Neural progenitor cell (in vitro differentiated cells): ENCODE results near the gene OR13C2. TPM values are rescaled to one million over a fixed set of nuclear protein-coding genes. Genes with fewer than 3 reads are reported as not detected.
"Not testable (repeated sequence)": the region's sequence is repeated elsewhere in the genome, so short reads cannot be mapped to it uniquely, and the experiment has no call there.

Experiments used
- DNase-seq: peaks from one replicate; pipeline ENCODE4 v3.0.0-alpha.2; 2016; ENCODE audit warnings: low spot score
- H2AFZ ChIP-seq: fragments of 200-600 bp; sonication (generic); replicated peaks from 2 replicates; pipeline ENCODE4 v1.6.1; 2016; ENCODE audit warnings: antibody characterized with exemption
- H3F3A ChIP-seq: fragments of 200-600 bp; sonication (generic); 2 replicates; pipeline ENCODE4 v1.6.1; 2016; ENCODE audit warnings: antibody characterized with exemption, low read depth
- H3K27ac ChIP-seq: fragments of 200-600 bp; sonication (generic); 2 replicates; pipeline ENCODE4 v1.5.1; 2016; ENCODE audit warnings: mild to moderate bottlenecking
- H3K27me3 ChIP-seq: fragments of 200-600 bp; sonication (generic); 2 replicates; pipeline ENCODE4 v1.6.1; 2016; ENCODE audit warnings: mild to moderate bottlenecking, moderate library complexity
- H3K36me3 ChIP-seq: fragments of 200-600 bp; sonication (generic); 2 replicates; pipeline ENCODE4 v1.5.1; 2016
- H3K4me1 ChIP-seq: fragments of 200-600 bp; sonication (generic); 2 replicates; pipeline ENCODE4 v1.6.1; 2016; ENCODE audit warnings: mixed run types
- H3K4me2 ChIP-seq: fragments of 200-600 bp; sonication (generic); 2 replicates; pipeline ENCODE4 v1.6.1; 2016
- H3K4me3 ChIP-seq: fragments of 200-600 bp; sonication (generic); 2 replicates; pipeline ENCODE4 v1.5.1; 2016
- H3K79me2 ChIP-seq: fragments of 200-600 bp; sonication (generic); 2 replicates; pipeline ENCODE4 v1.6.1; 2016; ENCODE audit warnings: low read depth
- H3K9ac ChIP-seq: fragments of 200-600 bp; sonication (generic); 2 replicates; pipeline ENCODE4 v1.6.1; 2016
- H3K9me3 ChIP-seq: fragments of 200-600 bp; sonication (generic); 2 replicates; pipeline ENCODE4 v1.5.1; 2016; ENCODE audit warnings: low read depth
- H4K20me1 ChIP-seq: fragments of 200-600 bp; sonication (generic); 2 replicates; pipeline ENCODE4 v1.6.1; 2016; ENCODE audit warnings: low read depth
- H3K27ac Mint-ChIP-seq: 3 replicates; pipeline ENCODE4 v1.8.0; 2021; ENCODE audit warnings: mixed read lengths
- H3K27me3 Mint-ChIP-seq: 2 replicates; pipeline ENCODE4 v1.8.0; 2022; ENCODE audit warnings: low read depth, mild to moderate bottlenecking, inconsistent platforms, moderate library complexity, mixed read lengths; ENCODE audit not compliant: insufficient read depth
- H3K36me3 Mint-ChIP-seq: 3 replicates; pipeline ENCODE4 v1.8.0; 2021; ENCODE audit warnings: mixed read lengths
- H3K4me1 Mint-ChIP-seq: 3 replicates; pipeline ENCODE4 v1.8.0; 2021; ENCODE audit warnings: mixed read lengths
- H3K4me3 Mint-ChIP-seq: 3 replicates; pipeline ENCODE4 v1.8.0; 2021; ENCODE audit warnings: mild to moderate bottlenecking, moderate library complexity, mixed read lengths
- H3K9me3 Mint-ChIP-seq: 3 replicates; pipeline ENCODE4 v1.8.0; 2020; ENCODE audit warnings: mixed read lengths
- CTCF ChIP-seq: fragments of 200-600 bp; sonication (generic); IDR thresholded peaks from 2 replicates; pipeline ENCODE4 v1.5.1; 2017; ENCODE audit warnings: antibody characterized with exemption, mild to moderate bottlenecking
- EZH2 ChIP-seq: fragments of 200-600 bp; sonication (generic); IDR thresholded peaks from 2 replicates; pipeline ENCODE4 v1.6.1; 2017; ENCODE audit warnings: antibody characterized with exemption, mild to moderate bottlenecking, moderate library complexity
- EZH2phosphoT487 ChIP-seq: fragments of 200-600 bp; sonication (generic); IDR thresholded peaks from 2 replicates; pipeline ENCODE4 v1.6.1; 2017; ENCODE audit warnings: antibody characterized with exemption
- total RNA-seq: library from RNA; depleted of rRNA; stranded (reverse); fragments of >200 nt; gene quantifications from 2 replicates; pipeline ENCODE4 v1.2.3, GENCODE V29; 2015; ENCODE audit warnings: low replicate concordance

The OR13C2 gene
- total RNA-seq, 1 donor from 2014 or later, result not detected

GRCh38 chr9:104606152-104606551, 725 bp upstream of the OR13C2 start:
- Histone ChIP-seq H3F3A (no peaks in the 10 kb centered on the region), H3K79me2 (no peaks in the 10 kb centered on the region), H3K9ac (no peak overlapping the region), H3K4me2 (peak overlapping the region; percentile 43), H2AFZ (no peak overlapping the region), H3K36me3 (no peaks in the 10 kb centered on the region), H3K9me3 (no peaks in the 10 kb centered on the region), H3K4me3 (no peak overlapping the region), H3K27me3 (no peaks in the 10 kb centered on the region), H3K27ac (no peak overlapping the region), H3K4me1 (peaks cover 19% of the 10 kb centered on the region), H4K20me1 (no peaks in the 10 kb centered on the region)
- peak; percentile 26 for DNase-seq
- Mint-ChIP-seq H3K27ac (no peak overlapping the region), H3K4me1 (peaks cover 5% of the 10 kb centered on the region), H3K36me3 (no peaks in the 10 kb centered on the region), H3K4me3 (no peak overlapping the region), H3K27me3 (no peaks in the 10 kb centered on the region), H3K9me3 (no peaks in the 10 kb centered on the region)
- TF ChIP-seq EZH2phosphoT487 (no peak), EZH2 (no peak), CTCF (no peak)

GRCh38 chr9:104604801-104605200, 626 bp downstream of the OR13C2 start:
- Histone ChIP-seq H2AFZ (no peak overlapping the region), H3F3A (no peaks in the 10 kb centered on the region), H4K20me1 (no peaks in the 10 kb centered on the region)

GRCh38 chr9:104599313-104599712, 6.1 kb downstream of the OR13C2 start, which contains the start of gene OR13C5:
OR13C5 (minus strand) TSS chr9:104599413; CDS start chr9:104599413, 0 bp downstream.
- not testable (repeated sequence) for H3K27ac ChIP-seq, H3F3A ChIP-seq, H4K20me1 ChIP-seq, H3K9me3 ChIP-seq, H3K36me3 Mint-ChIP-seq, H2AFZ ChIP-seq, H3K79me2 ChIP-seq, H3K4me1 Mint-ChIP-seq, H3K4me1 ChIP-seq, H3K27ac Mint-ChIP-seq, DNase-seq, H3K36me3 ChIP-seq, H3K27me3 Mint-ChIP-seq, H3K9me3 Mint-ChIP-seq, H3K4me2 ChIP-seq, H3K4me3 Mint-ChIP-seq, H3K9ac ChIP-seq, H3K27me3 ChIP-seq, H3K4me3 ChIP-seq

More at GRCh38 chr9:104604801-104605200, 626 bp downstream of the OR13C2 start:
- Mint-ChIP-seq H3K27me3 (no peaks in the 10 kb centered on the region), H3K4me3 (no peak overlapping the region), H3K9me3 (no peaks in the 10 kb centered on the region), H3K27ac (no peak overlapping the region), H3K36me3 (no peaks in the 10 kb centered on the region), H3K4me1 (peaks cover 5% of the 10 kb centered on the region)
- Histone ChIP-seq H3K79me2 (no peaks in the 10 kb centered on the region), H3K27me3 (no peaks in the 10 kb centered on the region), H3K36me3 (no peaks in the 10 kb centered on the region), H3K9me3 (no peaks in the 10 kb centered on the region), H3K4me2 (no peak overlapping the region), H3K27ac (no peak overlapping the region), H3K4me3 (no peak overlapping the region), H3K4me1 (peaks cover 19% of the 10 kb centered on the region), H3K9ac (no peak overlapping the region)
- DNase-seq, result no peak
- TF ChIP-seq CTCF (no peak), EZH2phosphoT487 (no peak), EZH2 (no peak)

- H3K4me3 Mint-ChIP-seq, H3K4me3 ChIP-seq, H3K79me2 ChIP-seq, H3K4me1 ChIP-seq, H3K27ac ChIP-seq, H3K9me3 Mint-ChIP-seq, H3K9ac ChIP-seq, H2AFZ ChIP-seq, H4K20me1 ChIP-seq, H3K27ac Mint-ChIP-seq, H3K36me3 ChIP-seq, H3F3A ChIP-seq, H3K27me3 ChIP-seq, H3K4me2 ChIP-seq, H3K27me3 Mint-ChIP-seq, H3K9me3 ChIP-seq, DNase-seq, H3K4me1 Mint-ChIP-seq, H3K36me3 Mint-ChIP-seq: not testable (repeated sequence)
Observed at GRCh38 chr9:104598749-104599148, 6.7 kb downstream of the OR13C2 start.
